ENCODE data around the gene FAM83D. TPM values are rescaled to one million over a fixed set of nuclear protein-coding genes. Genes with fewer than 3 reads are reported as not detected.
A peak's percentile ranks its signal among the peaks of the same experiment; 100 is the strongest.

Gene FAM83D
- total RNA-seq, 4 donors from 2014 or later, result 3.9 to 15.8 (median 11.6) TPM

GRCh38 chr20:38926934-38927616 is 858 bp downstream of the FAM83D start:
- no peaks in the 10 kb centered on the region for H3K9me3 ChIP-seq
- H3K27ac ChIP-seq, result no peak overlapping the region
- H3K36me3 ChIP-seq, result no peaks in the 10 kb centered on the region
- peaks cover 4% of the 10 kb centered on the region for H3K27me3 ChIP-seq
- H3K4me1 ChIP-seq, result peaks cover 19% of the 10 kb centered on the region
- no peak for DNase-seq (ENCODE audit: low spot score in 2 of 2)
- TF ChIP-seq EP300 (IDR thresholded peaks at IDR 0.05) (no peak), POLR2AphosphoS5 (IDR thresholded peaks at IDR 0.05) (no peak), CTCF (IDR thresholded peaks at IDR 0.05) (no peak), POLR2A (IDR thresholded peaks at IDR 0.05) (no peak)
- peak overlapping the region; percentile 62 for H3K4me3 ChIP-seq
- WGBS, result 8% methylated on average over 17 of the region's 27 CpGs

- no peak for DNase-seq (ENCODE audit: low spot score in 2 of 2)
- WGBS, result 60% methylated on average over 3 of the region's 5 CpGs
- H3K4me3 ChIP-seq, result no peak overlapping the region
- H3K36me3 ChIP-seq, result no peaks in the 10 kb centered on the region
- H3K9me3 ChIP-seq, result no peaks in the 10 kb centered on the region
- peaks cover 19% of the 10 kb centered on the region for H3K4me1 ChIP-seq
- H3K27me3 ChIP-seq, result peaks cover 4% of the 10 kb centered on the region
- H3K27ac ChIP-seq, result no peak overlapping the region
- no peak for TF ChIP-seq EP300 (IDR thresholded peaks at IDR 0.05)
- TF ChIP-seq POLR2A (IDR thresholded peaks at IDR 0.05), result no peak
- TF ChIP-seq POLR2AphosphoS5 (IDR thresholded peaks at IDR 0.05), result no peak
- no peak for TF ChIP-seq CTCF (IDR thresholded peaks at IDR 0.05)
Observed at GRCh38 chr20:38927902-38928578, 1.8 kb downstream of the FAM83D start.

GRCh38 chr20:38930242-38930569 is 4.0 kb downstream of the FAM83D start:
- H3K27me3 ChIP-seq, result peaks cover 4% of the 10 kb centered on the region
- peaks cover 19% of the 10 kb centered on the region for H3K4me1 ChIP-seq
- H3K36me3 ChIP-seq, result no peaks in the 10 kb centered on the region
- no peak overlapping the region for H3K4me3 ChIP-seq
- no peak overlapping the region for H3K27ac ChIP-seq
- DNase-seq (ENCODE audit: low spot score in 2 of 2), result no peak
- TF ChIP-seq EP300 (IDR thresholded peaks at IDR 0.05) (no peak), CTCF (IDR thresholded peaks at IDR 0.05) (no peak), POLR2A (IDR thresholded peaks at IDR 0.05) (no peak), POLR2AphosphoS5 (IDR thresholded peaks at IDR 0.05) (no peak)
- WGBS, result 89% methylated on average over 1 of the region's 1 CpG
- no peaks in the 10 kb centered on the region for H3K9me3 ChIP-seq

GRCh38 chr20:38931984-38932383 is 5.8 kb downstream of the FAM83D start:
- Histone ChIP-seq H3K4me1 (peaks cover 10% of the 10 kb centered on the region), H3K4me3 (no peak overlapping the region), H3K27ac (no peak overlapping the region), H3K27me3 (peaks cover 4% of the 10 kb centered on the region), H3K9me3 (no peaks in the 10 kb centered on the region), H3K36me3 (no peaks in the 10 kb centered on the region)
- TF ChIP-seq POLR2A (IDR thresholded peaks at IDR 0.05) (no peak), CTCF (IDR thresholded peaks at IDR 0.05) (no peak), EP300 (IDR thresholded peaks at IDR 0.05) (no peak), POLR2AphosphoS5 (IDR thresholded peaks at IDR 0.05) (no peak)
- no peak for DNase-seq (ENCODE audit: low spot score in 2 of 2)
- WGBS, result 90% methylated on average over 4 of the region's 4 CpGs

GRCh38 chr20:38932457-38933120 is 6.4 kb downstream of the FAM83D start:
- Histone ChIP-seq H3K4me1 (peaks cover 4% of the 10 kb centered on the region), H3K27ac (no peak overlapping the region)

More at GRCh38 chr20:38932457-38933120, 6.4 kb downstream of the FAM83D start:
- TF ChIP-seq CTCF (IDR thresholded peaks at IDR 0.05) (no peak), POLR2AphosphoS5 (IDR thresholded peaks at IDR 0.05) (no peak), POLR2A (IDR thresholded peaks at IDR 0.05) (no peak), EP300 (IDR thresholded peaks at IDR 0.05) (no peak)
- no peak for DNase-seq (ENCODE audit: low spot score in 2 of 2)
- no peak overlapping the region for H3K4me3 ChIP-seq
- H3K9me3 ChIP-seq, result no peaks in the 10 kb centered on the region
- WGBS, result 73% methylated on average over 9 of the region's 9 CpGs
- peaks cover 3% of the 10 kb centered on the region for H3K27me3 ChIP-seq
- H3K36me3 ChIP-seq, result no peaks in the 10 kb centered on the region
